K562 (cell line): ENCODE data around the gene MCRS1. TPM values are rescaled to one million over a fixed set of nuclear protein-coding genes. Genes with fewer than 3 reads are reported as not detected.

Experiments used
- ARHGAP35 ChIP-seq: fragments of 450-650 bp; IDR thresholded peaks from 2 replicates; pipeline ENCODE4 v1.6.1; 2018; ENCODE audit not compliant: partially characterized antibody
- BRCA1 ChIP-seq, 2 experiments: fragments of 450-650 bp in 1 of 2; sonication (generic) in 1 of 2; formaldehyde crosslinking in 1 of 2; IDR thresholded peaks; 2 replicates each; pipeline versions ENCODE4 v1.5.0 to v1.6.1; 2017 to 2020; ENCODE audit warnings: mild to moderate bottlenecking in 1 of 2, missing genetic modification reagents in 1 of 2
- ELF4 ChIP-seq: fragments of 450-650 bp; formaldehyde crosslinking; IDR thresholded peaks from 2 replicates; pipeline ENCODE4 v1.4.0; 2022; ENCODE audit warnings: missing genetic modification characterization
- L3MBTL2 ChIP-seq: fragments of 450-650 bp; IDR thresholded peaks from 2 replicates; pipeline ENCODE4 v1.6.1; 2016; ENCODE audit warnings: mild to moderate bottlenecking, moderate library complexity
- NFXL1 ChIP-seq: fragments of 450-650 bp; formaldehyde crosslinking; IDR thresholded peaks from 2 replicates; pipeline ENCODE4 v1.4.0; 2021; ENCODE audit warnings: mild to moderate bottlenecking
- PRDM10 ChIP-seq: fragments of 450-650 bp; IDR thresholded peaks from 2 replicates; pipeline ENCODE4 v1.6.1; 2018; ENCODE audit not compliant: partially characterized antibody
- RUNX1 ChIP-seq: sonication (generic); IDR thresholded peaks from 2 replicates; pipeline ENCODE4 v1.6.1; 2016; ENCODE audit warnings: antibody characterized with exemption, low read depth
- SP1 ChIP-seq: sonication (generic); formaldehyde crosslinking; IDR thresholded peaks from 2 replicates; pipeline ENCODE4 v1.8.1; 2022; ENCODE audit warnings: mild to moderate bottlenecking, missing genetic modification reagents
- TBL1XR1 ChIP-seq, 2 experiments: IDR thresholded peaks; 2 replicates each; pipeline ENCODE4 v1.6.1; 2012; ENCODE audit warnings: improper control_type of control experiment in 2 of 2, low read length in 2 of 2, mild to moderate bottlenecking in 1 of 2
- XRCC3 ChIP-seq: fragments of 450-650 bp; IDR thresholded peaks from 2 replicates; pipeline ENCODE4 v1.6.1; 2017; ENCODE audit warnings: mild to moderate bottlenecking, moderate library complexity
- ZNF384 ChIP-seq: IDR thresholded peaks from 2 replicates; pipeline ENCODE4 v1.6.1; 2012; ENCODE audit warnings: low read depth, low read length, improper control_type of control experiment
- ZNF584 ChIP-seq: fragments of 200-800 bp; sonication (Bioruptor generic); IDR thresholded peaks from 2 replicates; pipeline ENCODE4 v1.6.1; 2016; ENCODE audit warnings: low read depth, mild to moderate bottlenecking, missing genetic modification characterization, missing compliant biosample characterization
- polyA plus RNA-seq, 8 experiments: library from polyadenylated mRNA; depleted of rRNA in 4 of 8; stranded (reverse) in 5 of 8; unstranded in 3 of 8; fragments of >200 nt; fragmentation: Nextera tagmentation in 2 of 8; fragmentation: Illumina TruSeq in 1 of 8; extraction: Ambion mirVana in 2 of 8; extraction: Trizol in 1 of 8; gene quantifications; 2 replicates each; pipeline versions ENCODE4 v1.2.1 to v1.2.3, GENCODE V29; 2011 to 2014; ENCODE audit warnings: inconsistent platforms in 1 of 8, missing spikeins in 1 of 8
- total RNA-seq, 7 experiments: library from RNA; depleted of rRNA in 6 of 7; stranded (reverse); fragments of >200 nt in 6 of 7; fragmentation: Illumina TruSeq in 2 of 7; extraction: Trizol in 2 of 7; gene quantifications; 2 replicates each; pipeline versions ENCODE4 v1.2.1 to v1.2.3, GENCODE V29; 2011 to 2021; ENCODE audit warnings: low replicate concordance in 1 of 7
- TF ChIP-seq, protein P1 (sequence below): sonication (generic); formaldehyde crosslinking; IDR thresholded peaks from 2 replicates; pipeline ENCODE4 v1.8.1; 2023; ENCODE audit warnings: mild to moderate bottlenecking, missing genetic modification reagents
- TF ChIP-seq, protein P2 (sequence below): sonication (generic); formaldehyde crosslinking; IDR thresholded peaks from 2 replicates; pipeline ENCODE4 v1.8.1; 2023; ENCODE audit warnings: mild to moderate bottlenecking, missing genetic modification reagents

The MCRS1 gene
- total and polyA plus RNA-seq, 9 of the 15 experiments (the other 6 are each of a cell fraction or from before 2014, with no cell fraction given) = 50.0 to 100 (median 73.2) TPM

- no peak for TF ChIP-seq ZNF384
- TF ChIP-seq NFXL1 (CRISPR knock-in tag) = no peak
- no peak for TF ChIP-seq L3MBTL2
- no peak for TF ChIP-seq XRCC3
- peak; percentile 3 for TF ChIP-seq PRDM10
- no peak for TF ChIP-seq ELF4 (CRISPR knock-in tag)
- TF ChIP-seq, protein P1, sequence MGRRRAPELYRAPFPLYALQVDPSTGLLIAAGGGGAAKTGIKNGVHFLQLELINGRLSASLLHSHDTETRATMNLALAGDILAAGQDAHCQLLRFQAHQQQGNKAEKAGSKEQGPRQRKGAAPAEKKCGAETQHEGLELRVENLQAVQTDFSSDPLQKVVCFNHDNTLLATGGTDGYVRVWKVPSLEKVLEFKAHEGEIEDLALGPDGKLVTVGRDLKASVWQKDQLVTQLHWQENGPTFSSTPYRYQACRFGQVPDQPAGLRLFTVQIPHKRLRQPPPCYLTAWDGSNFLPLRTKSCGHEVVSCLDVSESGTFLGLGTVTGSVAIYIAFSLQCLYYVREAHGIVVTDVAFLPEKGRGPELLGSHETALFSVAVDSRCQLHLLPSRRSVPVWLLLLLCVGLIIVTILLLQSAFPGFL (CRISPR knock-in tag) = no peak
- TF ChIP-seq, protein P2, sequence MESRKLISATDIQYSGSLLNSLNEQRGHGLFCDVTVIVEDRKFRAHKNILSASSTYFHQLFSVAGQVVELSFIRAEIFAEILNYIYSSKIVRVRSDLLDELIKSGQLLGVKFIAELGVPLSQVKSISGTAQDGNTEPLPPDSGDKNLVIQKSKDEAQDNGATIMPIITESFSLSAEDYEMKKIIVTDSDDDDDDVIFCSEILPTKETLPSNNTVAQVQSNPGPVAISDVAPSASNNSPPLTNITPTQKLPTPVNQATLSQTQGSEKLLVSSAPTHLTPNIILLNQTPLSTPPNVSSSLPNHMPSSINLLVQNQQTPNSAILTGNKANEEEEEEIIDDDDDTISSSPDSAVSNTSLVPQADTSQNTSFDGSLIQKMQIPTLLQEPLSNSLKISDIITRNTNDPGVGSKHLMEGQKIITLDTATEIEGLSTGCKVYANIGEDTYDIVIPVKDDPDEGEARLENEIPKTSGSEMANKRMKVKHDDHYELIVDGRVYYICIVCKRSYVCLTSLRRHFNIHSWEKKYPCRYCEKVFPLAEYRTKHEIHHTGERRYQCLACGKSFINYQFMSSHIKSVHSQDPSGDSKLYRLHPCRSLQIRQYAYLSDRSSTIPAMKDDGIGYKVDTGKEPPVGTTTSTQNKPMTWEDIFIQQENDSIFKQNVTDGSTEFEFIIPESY = no peak
- no peak for TF ChIP-seq ARHGAP35
- 0 out of 2 replicates have a peak, but pooled peaks have one; percentile 15 for TF ChIP-seq SP1 (CRISPR knock-in tag)
- TF ChIP-seq ZNF584 (CRISPR knock-in tag) = no peak
- TF ChIP-seq TBL1XR1 (IDR thresholded peaks at IDR 0.05; ENCODE audit: low read length in 2 of 2) = no peak
- TF ChIP-seq BRCA1 (IDR thresholded peaks at IDR 0.05) = no peak
- no peak for TF ChIP-seq BRCA1 (CRISPR knock-in tag; IDR thresholded peaks at IDR 0.05)
- TF ChIP-seq RUNX1 = no peak
These were observed 660 bp upstream of the MCRS1 start (continued) for GRCh38 chr12:49568442-49569162.
